OCI-LY3 (cell line): ENCODE data around the gene PVRIG.
"Not testable (repeated sequence)": the region's sequence is repeated elsewhere in the genome, so short reads cannot be mapped to it uniquely, and the experiment has no call there.

Experiments
- H2AFZ ChIP-seq: fragments of 200-600, 300-600 bp; shearing (Covaris generic); 2 replicates; pipeline ENCODE4 v1.6.0; 2014; ENCODE audit warnings: antibody characterized with exemption, low read depth, low read length
- H3K27ac ChIP-seq: fragments of 200-600, 300-600 bp; sonication (generic); 2 replicates; pipeline ENCODE4 v1.5.1; 2014; ENCODE audit warnings: mild to moderate bottlenecking, low read length, moderate library complexity, mixed read lengths
- H3K27me3 ChIP-seq: fragments of 200-600, 300-600 bp; sonication (generic); 2 replicates; pipeline ENCODE4 v1.6.1; 2014; ENCODE audit warnings: low read depth, low read length, mixed read lengths
- H3K36me3 ChIP-seq: fragments of 200-600, 300-600 bp; sonication (generic); replicated peaks from 2 replicates; pipeline ENCODE3; 2014; ENCODE audit warnings: low read depth, low read length, mixed read lengths
- H3K4me1 ChIP-seq: fragments of 300-600, 200-600 bp; sonication (generic); 2 replicates; pipeline ENCODE4 v1.6.1; 2014; ENCODE audit warnings: low read length, mixed read lengths
- H3K4me2 ChIP-seq: fragments of 200-600, 300-600 bp; sonication (generic); 2 replicates; pipeline ENCODE4 v1.6.1; 2014; ENCODE audit warnings: low read length, mixed read lengths
- H3K4me3 ChIP-seq: fragments of 300-600, 200-600 bp; sonication (generic); 2 replicates; pipeline ENCODE4 v1.5.1; 2014; ENCODE audit warnings: antibody characterized with exemption, mild to moderate bottlenecking, low read length, moderate library complexity
- H3K79me2 ChIP-seq: fragments of 300-600, 200-600 bp; shearing (Covaris generic); 2 replicates; pipeline ENCODE4 v1.6.1; 2014; ENCODE audit warnings: mild to moderate bottlenecking, low read length, mixed read lengths
- H3K9ac ChIP-seq: fragments of 300-600, 200-600 bp; shearing (Covaris generic); 2 replicates; pipeline ENCODE4 v1.6.0; 2014; ENCODE audit warnings: mild to moderate bottlenecking, low read length, moderate library complexity
- H3K9me3 ChIP-seq: fragments of 200-600, 300-600 bp; shearing (Covaris generic); 2 replicates; pipeline ENCODE4 v1.6.1; 2014; ENCODE audit warnings: low read length, mixed read lengths; ENCODE audit not compliant: insufficient read depth
- H4K20me1 ChIP-seq: fragments of 200-600, 300-600 bp; sonication (generic); 2 replicates; pipeline ENCODE4 v1.6.1; 2016; ENCODE audit warnings: low read length, mixed read lengths; ENCODE audit not compliant: insufficient read depth
- EZH2phosphoT487 ChIP-seq: fragments of 200-600 bp; shearing (Covaris generic); IDR thresholded peaks from 2 replicates; pipeline ENCODE4 v1.6.1; 2018; ENCODE audit warnings: antibody characterized with exemption, mixed run types, low read depth
- TF ChIP-seq, protein P1 (sequence below): fragments of 200-600, 300-600 bp; sonication (generic); IDR thresholded peaks from 2 replicates; pipeline ENCODE4 v1.5.1; 2014; ENCODE audit warnings: antibody characterized with exemption, low read length, low read depth

PVRIG gene

DNA sequence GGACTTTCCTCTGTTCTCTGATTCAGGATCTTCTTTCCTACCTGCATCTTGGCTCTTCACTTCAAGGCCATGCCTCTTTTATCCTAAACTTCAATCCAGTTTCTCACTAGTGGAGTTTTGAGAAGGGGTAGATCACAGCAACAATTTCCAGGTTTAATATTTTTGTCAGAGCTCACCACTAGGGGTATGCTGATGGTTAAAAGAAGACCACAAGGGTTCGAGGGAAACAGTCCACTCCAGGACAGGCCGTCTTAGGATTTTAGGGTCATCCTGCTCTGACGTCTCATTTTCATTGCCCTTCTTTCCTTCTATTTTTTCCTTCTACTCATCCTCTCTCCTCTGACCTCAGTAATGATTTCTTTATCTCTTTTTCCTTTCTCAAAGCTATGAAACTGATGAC, 30.7 kb upstream of the PVRIG start:
- H2AFZ ChIP-seq = no peak overlapping the region
- no peak overlapping the region for H3K4me3 ChIP-seq
- H3K4me1 ChIP-seq = peaks cover 28% of the 10 kb centered on the region
- H4K20me1 ChIP-seq = no peaks in the 10 kb centered on the region
- TF ChIP-seq, protein P1, sequence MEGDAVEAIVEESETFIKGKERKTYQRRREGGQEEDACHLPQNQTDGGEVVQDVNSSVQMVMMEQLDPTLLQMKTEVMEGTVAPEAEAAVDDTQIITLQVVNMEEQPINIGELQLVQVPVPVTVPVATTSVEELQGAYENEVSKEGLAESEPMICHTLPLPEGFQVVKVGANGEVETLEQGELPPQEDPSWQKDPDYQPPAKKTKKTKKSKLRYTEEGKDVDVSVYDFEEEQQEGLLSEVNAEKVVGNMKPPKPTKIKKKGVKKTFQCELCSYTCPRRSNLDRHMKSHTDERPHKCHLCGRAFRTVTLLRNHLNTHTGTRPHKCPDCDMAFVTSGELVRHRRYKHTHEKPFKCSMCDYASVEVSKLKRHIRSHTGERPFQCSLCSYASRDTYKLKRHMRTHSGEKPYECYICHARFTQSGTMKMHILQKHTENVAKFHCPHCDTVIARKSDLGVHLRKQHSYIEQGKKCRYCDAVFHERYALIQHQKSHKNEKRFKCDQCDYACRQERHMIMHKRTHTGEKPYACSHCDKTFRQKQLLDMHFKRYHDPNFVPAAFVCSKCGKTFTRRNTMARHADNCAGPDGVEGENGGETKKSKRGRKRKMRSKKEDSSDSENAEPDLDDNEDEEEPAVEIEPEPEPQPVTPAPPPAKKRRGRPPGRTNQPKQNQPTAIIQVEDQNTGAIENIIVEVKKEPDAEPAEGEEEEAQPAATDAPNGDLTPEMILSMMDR = peak; percentile 6; the same call in 1 of the 2 replicates
- no peak for TF ChIP-seq EZH2phosphoT487
- H3K27me3 ChIP-seq = 0 out of 2 replicates have a peak, but pooled peaks cover 3% of the 10 kb centered on the region
- H3K9ac ChIP-seq = no peak overlapping the region
- no peak overlapping the region for H3K27ac ChIP-seq
- H3K4me2 ChIP-seq = no peak overlapping the region
- no peaks in the 10 kb centered on the region for H3K36me3 ChIP-seq
- H3K9me3 ChIP-seq = no peaks in the 10 kb centered on the region
- H3K79me2 ChIP-seq = no peaks in the 10 kb centered on the region

DNA sequence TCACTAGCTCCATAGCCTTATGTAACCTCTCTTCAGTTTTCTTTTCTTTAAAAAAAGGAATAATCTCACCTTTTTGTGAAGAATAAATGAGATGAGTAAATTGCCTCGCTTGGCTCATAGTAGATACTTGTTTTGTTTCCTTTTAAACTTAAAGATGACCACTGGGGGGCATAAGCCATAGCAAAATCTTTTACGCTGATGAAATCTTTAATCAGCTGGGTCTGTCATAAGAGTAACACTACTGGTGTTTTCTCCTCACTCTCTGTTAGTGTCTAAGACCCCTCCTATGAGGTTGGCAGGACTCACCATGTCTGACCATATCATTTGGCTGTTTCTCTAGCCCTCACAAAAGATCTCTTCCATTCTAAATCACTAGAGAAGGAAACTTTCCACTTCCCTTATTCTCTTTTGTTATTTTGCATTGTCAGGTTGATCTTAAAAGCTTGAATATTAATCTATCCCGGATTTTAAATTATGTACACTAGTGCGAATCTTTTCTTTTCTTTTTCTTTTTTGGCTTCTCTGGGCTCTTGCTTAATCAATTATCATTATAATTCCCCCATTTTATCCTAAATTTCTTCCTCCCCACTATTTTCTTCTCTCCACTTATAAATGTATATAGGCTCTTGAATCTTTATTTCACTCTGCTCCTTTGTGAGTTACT, 29.6 kb upstream of the PVRIG start:
- TF ChIP-seq EZH2phosphoT487 = no peak
- TF ChIP-seq, protein P1 = peak; percentile 67
- Histone ChIP-seq H3K27me3 (0 out of 2 replicates have a peak, but pooled peaks cover 3% of the 10 kb centered on the region), H3K4me3 (no peak overlapping the region), H3K27ac (no peak overlapping the region), H3K36me3 (no peaks in the 10 kb centered on the region), H3K9ac (no peak overlapping the region), H3K9me3 (no peaks in the 10 kb centered on the region), H4K20me1 (no peaks in the 10 kb centered on the region), H3K4me1 (peaks cover 39% of the 10 kb centered on the region), H2AFZ (no peak overlapping the region), H3K79me2 (no peaks in the 10 kb centered on the region), H3K4me2 (peak overlapping the region; percentile 47)

DNA sequence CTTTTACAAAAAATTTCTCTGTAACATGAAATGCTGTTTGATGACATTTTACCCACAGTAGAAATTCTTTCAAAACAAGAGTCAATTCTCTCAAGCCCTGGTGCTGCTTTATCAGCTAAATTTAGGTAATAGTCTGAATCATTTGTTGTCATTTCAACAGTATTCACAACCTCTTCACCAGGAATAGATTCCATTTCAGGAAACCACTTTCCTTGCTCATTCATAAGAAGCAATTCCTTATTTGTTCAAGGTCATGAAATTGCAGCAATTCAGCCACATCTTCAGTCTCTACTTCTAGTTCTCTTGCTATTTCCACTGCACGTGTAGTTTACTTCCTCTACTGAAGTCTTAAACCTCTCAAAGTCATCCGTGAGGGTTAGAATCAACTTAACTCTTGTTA, 28.0 kb upstream of the PVRIG start:
- Histone ChIP-seq H3K4me3 (no peak overlapping the region), H3K9ac (no peak overlapping the region), H3K4me1 (peaks cover 52% of the 10 kb centered on the region), H4K20me1 (no peaks in the 10 kb centered on the region), H3K9me3 (no peaks in the 10 kb centered on the region), H3K79me2 (no peaks in the 10 kb centered on the region), H2AFZ (peak overlapping the region; percentile 87), H3K27me3 (0 out of 2 replicates have a peak, but pooled peaks cover 3% of the 10 kb centered on the region), H3K27ac (no peak overlapping the region), H3K36me3 (no peaks in the 10 kb centered on the region), H3K4me2 (peak overlapping the region; percentile 16; the same call in 1 of the 2 replicates)
- TF ChIP-seq, protein P1 = no peak
- no peak for TF ChIP-seq EZH2phosphoT487

DNA sequence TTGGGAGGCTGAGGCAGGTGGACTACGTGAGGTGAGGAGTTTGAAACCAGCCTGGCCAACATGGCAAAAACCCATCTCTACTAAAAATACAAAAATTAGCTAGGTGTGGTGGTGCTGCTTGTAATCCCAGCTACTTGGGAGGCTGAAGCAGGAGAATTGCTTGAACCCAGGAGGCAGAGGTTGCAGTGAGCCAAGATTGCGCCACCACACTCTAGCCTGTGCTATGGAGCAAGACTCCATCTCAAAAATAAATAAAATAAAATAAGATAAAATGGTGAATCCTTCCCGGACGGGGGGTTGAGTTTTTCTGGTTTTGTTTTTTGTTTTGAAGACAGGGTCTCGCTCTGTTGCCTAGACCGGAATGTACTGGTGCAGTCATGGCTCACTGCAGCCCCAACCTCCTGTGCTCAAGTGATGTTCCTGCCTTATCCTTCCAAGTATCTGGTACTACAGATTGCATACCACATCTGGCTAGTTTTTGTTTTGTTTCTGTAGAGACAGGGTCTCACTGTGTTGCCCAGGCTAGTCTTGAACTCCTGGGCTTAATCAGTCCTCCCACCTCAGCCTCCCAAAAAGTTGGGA, 27.4 kb upstream of the PVRIG start:
- not testable (repeated sequence) for H3K4me3 ChIP-seq, H3K36me3 ChIP-seq, H3K9ac ChIP-seq, H3K79me2 ChIP-seq, H4K20me1 ChIP-seq, H3K27ac ChIP-seq, H3K9me3 ChIP-seq, H3K4me2 ChIP-seq, H3K27me3 ChIP-seq
- Histone ChIP-seq H2AFZ (peak overlapping the region; percentile 87), H3K4me1 (peaks cover 52% of the 10 kb centered on the region)
